SK-N-SH treated with all-trans-retinoic acid at 6 μM for 48 hours (cell line): ENCODE data around the gene C6orf89.

ENCODE experiments used
- CSDC2 ChIP-seq: fragments of 250-450 bp; sonication (Bioruptor Pico); IDR thresholded peaks from 2 replicates; pipeline ENCODE4 v1.5.0; 2020; ENCODE audit warnings: mild to moderate bottlenecking, moderate library complexity
- GLIS3 ChIP-seq: fragments of 250-450 bp; sonication (Bioruptor Pico); IDR thresholded peaks from 2 replicates; pipeline ENCODE4 v1.5.0; 2020; ENCODE audit warnings: mild to moderate bottlenecking, moderate library complexity
- OSR1 ChIP-seq: fragments of 250-450 bp; sonication (Bioruptor Pico); IDR thresholded peaks from 2 replicates; pipeline ENCODE4 v1.8.0; 2022; ENCODE audit warnings: moderate library complexity, mild to moderate bottlenecking, inconsistent platforms
- PATZ1 ChIP-seq: fragments of 250-450 bp; sonication (Bioruptor Pico); IDR thresholded peaks from 2 replicates; pipeline ENCODE4 v1.8.0; 2020; ENCODE audit warnings: mild to moderate bottlenecking, moderate library complexity, borderline replicate concordance
- POU6F1 ChIP-seq: fragments of 250-450 bp; sonication (Bioruptor Pico); IDR thresholded peaks from 2 replicates; pipeline ENCODE4 v1.8.0; 2021; ENCODE audit warnings: low read depth, mild to moderate bottlenecking, moderate library complexity, borderline replicate concordance
- RARB ChIP-seq: fragments of 250-450 bp; sonication (Bioruptor Pico); IDR thresholded peaks from 2 replicates; pipeline ENCODE4 v1.8.0; 2021; ENCODE audit warnings: mild to moderate bottlenecking, moderate library complexity
- SNAI2 ChIP-seq: fragments of 250-450 bp; sonication (Bioruptor Pico); IDR thresholded peaks from 2 replicates; pipeline ENCODE4 v1.5.0; 2020; ENCODE audit warnings: mild to moderate bottlenecking, moderate library complexity
- TSHZ2 ChIP-seq: fragments of 250-450 bp; sonication (Bioruptor Pico); IDR thresholded peaks from 2 replicates; pipeline ENCODE4 v1.5.0; 2020; ENCODE audit warnings: mild to moderate bottlenecking, moderate library complexity
- ZFP3 ChIP-seq: fragments of 250-450 bp; sonication (Bioruptor Pico); IDR thresholded peaks from 2 replicates; pipeline ENCODE4 v1.5.0; 2020; ENCODE audit warnings: mild to moderate bottlenecking, moderate library complexity
- ZFP30 ChIP-seq: fragments of 450-650 bp; formaldehyde crosslinking; IDR thresholded peaks from 2 replicates; pipeline ENCODE4 v1.5.0; 2022; ENCODE audit warnings: mild to moderate bottlenecking, moderate library complexity
- ZNF565 ChIP-seq: fragments of 450-650 bp; formaldehyde crosslinking; conservative IDR thresholded peaks from 2 replicates; pipeline ENCODE4 v1.5.0; 2020; ENCODE audit warnings: low read depth, mild to moderate bottlenecking, moderate library complexity
- ZNF70 ChIP-seq: fragments of 450-650 bp; formaldehyde crosslinking; IDR thresholded peaks from 2 replicates; pipeline ENCODE4 v1.5.0; 2020; ENCODE audit warnings: mild to moderate bottlenecking, moderate library complexity

- TF ChIP-seq ZFP30 (CRISPR knock-in tag), result no peak
- no peak for TF ChIP-seq PATZ1 (CRISPR knock-in tag)
- TF ChIP-seq POU6F1, result no peak
- TF ChIP-seq ZNF565 (CRISPR knock-in tag), result no peak
- no peak for TF ChIP-seq ZFP3 (CRISPR knock-in tag)
- TF ChIP-seq RARB (CRISPR knock-in tag), result no peak
- TF ChIP-seq OSR1 (CRISPR knock-in tag), result no peak
- TF ChIP-seq GLIS3 (CRISPR knock-in tag), result no peak
- no peak for TF ChIP-seq TSHZ2 (CRISPR knock-in tag)
- no peak for TF ChIP-seq SNAI2 (CRISPR knock-in tag)
- no peak for TF ChIP-seq CSDC2
- no peak for TF ChIP-seq ZNF70 (CRISPR knock-in tag)
Observed at GRCh38 chr6:36904851-36905393, 19.2 kb downstream of the C6orf89 start.
